ENCODE data around the gene TMEM253.

The TMEM253 gene

GRCh38 chr14:21072031-21072473, 28.8 kb upstream of the TMEM253 start:
- H3K9me3 ChIP-seq (ENCODE audit: control insufficient read depth, insufficient read depth, low read depth, low read length) = no peaks in the 10 kb centered on the region
- H3K27me3 ChIP-seq (ENCODE audit: control insufficient read depth, insufficient read depth, low read length) = peaks cover 18% of the 10 kb centered on the region
- H3K4me3 ChIP-seq (ENCODE audit: low read depth, low read length) = peak overlapping the region; percentile 82
- peak overlapping the region; percentile 89 for H3K9ac ChIP-seq (ENCODE audit: low read length)
- H3K36me3 ChIP-seq (ENCODE audit: control insufficient read depth, insufficient read depth, low read length) = peaks cover 41% of the 10 kb centered on the region
- peak overlapping the region; percentile 75; the same call in 1 of the 2 replicates for H3K27ac ChIP-seq (ENCODE audit: low read depth, low read length)
- H3K4me1 ChIP-seq (ENCODE audit: control insufficient read depth, insufficient read depth, low read length) = peaks cover 9% of the 10 kb centered on the region

DNA sequence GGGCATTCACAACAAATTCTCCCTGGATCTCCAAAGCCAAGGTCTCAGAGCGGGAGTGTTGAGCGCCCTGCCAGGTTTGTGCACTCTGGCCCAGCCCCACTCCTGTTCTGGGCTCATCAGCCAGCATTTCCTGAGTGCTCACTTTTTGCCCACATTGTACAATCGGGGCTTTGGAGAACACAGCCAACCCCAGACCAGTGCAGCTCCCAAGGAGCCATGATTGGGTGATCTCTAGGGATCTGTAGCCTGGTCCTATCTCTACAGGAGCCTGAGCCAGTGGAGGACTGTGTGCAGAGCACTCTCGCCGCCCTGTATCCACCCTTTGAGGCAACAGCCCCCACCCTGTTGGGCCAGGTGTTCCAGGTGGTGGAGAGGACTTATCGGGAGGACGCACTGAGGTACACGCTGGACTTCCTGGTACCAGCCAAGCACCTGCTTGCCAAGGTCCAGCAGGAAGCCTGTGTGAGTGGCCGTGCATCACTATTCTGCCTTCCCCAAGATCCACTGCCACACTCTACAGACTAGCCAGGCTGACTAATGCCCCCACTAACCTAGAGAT, 28.0 kb upstream of the TMEM253 start:
- H3K27ac ChIP-seq (ENCODE audit: low read depth, low read length) = no peak overlapping the region
- H3K4me3 ChIP-seq (ENCODE audit: low read depth, low read length) = no peak overlapping the region
- H3K9me3 ChIP-seq (ENCODE audit: control insufficient read depth, insufficient read depth, low read depth, low read length) = no peaks in the 10 kb centered on the region
- H3K9ac ChIP-seq (ENCODE audit: low read length) = no peak overlapping the region
- H3K27me3 ChIP-seq (ENCODE audit: control insufficient read depth, insufficient read depth, low read length) = peaks cover 11% of the 10 kb centered on the region; the same call in 1 of the 2 replicates
- peaks cover 9% of the 10 kb centered on the region for H3K4me1 ChIP-seq (ENCODE audit: control insufficient read depth, insufficient read depth, low read length)
- peaks cover 49% of the 10 kb centered on the region for H3K36me3 ChIP-seq (ENCODE audit: control insufficient read depth, insufficient read depth, low read length)

DNA sequence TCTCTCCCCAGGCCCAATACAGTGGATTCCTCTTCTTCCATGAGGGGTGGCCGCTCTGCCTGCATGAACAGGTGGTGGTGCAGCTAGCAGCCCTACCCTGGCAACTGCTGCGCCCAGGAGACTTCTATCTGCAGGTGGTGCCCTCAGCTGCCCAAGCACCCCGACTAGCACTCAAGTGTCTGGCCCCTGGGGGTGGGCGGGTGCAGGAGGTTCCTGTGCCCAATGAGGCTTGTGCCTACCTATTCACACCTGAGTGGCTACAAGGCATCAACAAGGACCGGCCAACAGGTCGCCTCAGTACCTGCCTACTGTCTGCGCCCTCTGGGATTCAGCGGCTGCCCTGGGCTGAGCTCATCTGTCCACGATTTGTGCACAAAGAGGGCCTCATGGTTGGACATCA, 26.9 kb upstream of the TMEM253 start:
- Histone ChIP-seq H3K4me3 (ENCODE audit: low read depth, low read length) (no peak overlapping the region), H3K9ac (ENCODE audit: low read length) (no peak overlapping the region), H3K27ac (ENCODE audit: low read depth, low read length) (no peak overlapping the region), H3K9me3 (ENCODE audit: control insufficient read depth, insufficient read depth, low read depth, low read length) (no peaks in the 10 kb centered on the region), H3K4me1 (ENCODE audit: control insufficient read depth, insufficient read depth, low read length) (peaks cover 9% of the 10 kb centered on the region), H3K36me3 (ENCODE audit: control insufficient read depth, insufficient read depth, low read length) (peaks cover 60% of the 10 kb centered on the region), H3K27me3 (ENCODE audit: control insufficient read depth, insufficient read depth, low read length) (peaks cover 3% of the 10 kb centered on the region; the same call in 1 of the 2 replicates)

DNA sequence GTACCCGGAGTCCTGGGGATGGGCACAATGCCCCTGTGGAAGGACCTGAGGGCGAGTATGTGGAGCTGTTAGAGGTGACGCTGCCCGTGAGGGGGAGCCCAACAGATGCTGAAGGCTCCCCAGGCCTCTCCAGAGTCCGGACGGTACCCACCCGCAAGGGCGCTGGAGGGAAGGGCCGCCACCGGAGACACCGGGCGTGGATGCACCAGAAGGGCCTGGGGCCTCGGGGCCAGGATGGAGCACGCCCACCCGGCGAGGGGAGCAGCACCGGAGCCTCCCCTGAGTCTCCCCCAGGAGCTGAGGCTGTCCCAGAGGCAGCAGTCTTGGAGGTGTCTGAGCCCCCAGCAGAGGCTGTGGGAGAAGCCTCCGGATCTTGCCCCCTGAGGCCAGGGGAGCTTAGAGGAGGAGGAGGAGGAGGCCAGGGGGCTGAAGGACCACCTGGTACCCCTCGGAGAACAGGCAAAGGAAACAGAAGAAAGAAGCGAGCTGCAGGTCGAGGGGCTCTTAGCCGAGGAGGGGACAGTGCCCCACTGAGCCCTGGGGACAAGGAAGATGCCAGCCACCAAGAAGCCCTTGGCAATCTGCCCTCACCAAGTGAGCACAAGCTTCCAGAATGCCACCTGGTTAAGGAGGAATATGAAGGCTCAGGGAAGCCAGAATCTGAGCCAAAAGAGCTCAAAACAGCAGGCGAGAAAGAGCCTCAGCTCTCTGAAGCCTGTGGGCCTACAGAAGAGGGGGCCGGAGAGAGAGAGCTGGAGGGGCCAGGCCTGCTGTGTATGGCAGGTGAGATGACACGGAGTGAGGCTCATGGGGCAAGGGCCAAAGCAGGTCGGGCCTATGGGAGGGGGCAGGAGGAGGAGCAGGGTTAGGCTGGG, 26.2 kb upstream of the TMEM253 start:
- H3K9me3 ChIP-seq (ENCODE audit: control insufficient read depth, insufficient read depth, low read depth, low read length) = no peaks in the 10 kb centered on the region

DNA sequence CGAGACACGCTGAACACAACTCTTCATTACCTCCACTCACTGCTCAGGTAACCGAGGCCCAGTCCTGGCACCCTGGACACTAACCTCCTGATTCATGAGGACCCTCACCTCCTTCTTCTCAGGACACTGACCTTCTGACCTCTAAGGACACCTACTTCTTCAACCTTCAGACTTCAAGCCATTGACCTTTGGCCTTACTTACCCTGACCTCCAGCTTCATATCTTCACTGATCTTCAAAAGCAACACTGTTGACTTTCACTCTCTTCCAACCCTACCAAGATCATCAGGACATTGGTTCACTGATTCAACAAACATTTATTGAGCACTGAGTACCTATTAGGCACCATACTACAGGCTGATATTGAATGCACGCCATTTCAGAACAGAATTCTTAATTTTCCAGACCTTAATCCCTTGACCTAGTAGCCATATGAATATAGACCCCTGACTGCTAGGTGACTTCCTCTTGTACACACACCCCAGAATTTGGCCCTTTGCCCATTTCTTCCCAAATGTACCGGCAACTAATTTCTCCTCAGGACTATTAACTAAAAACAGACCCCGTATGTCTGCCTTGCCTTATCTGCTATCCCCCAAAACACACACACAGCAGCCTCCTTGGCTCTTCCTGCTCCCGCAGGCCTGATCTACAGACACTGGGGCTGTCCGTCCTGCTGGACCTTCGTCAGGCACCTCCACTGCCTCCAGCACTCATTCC, 25.0 kb upstream of the TMEM253 start:
- H3K4me3 ChIP-seq (ENCODE audit: low read depth, low read length) = no peak overlapping the region
- H3K27ac ChIP-seq (ENCODE audit: low read depth, low read length) = no peak overlapping the region
- H3K27me3 ChIP-seq (ENCODE audit: control insufficient read depth, insufficient read depth, low read length) = no peaks in the 10 kb centered on the region
- H3K36me3 ChIP-seq (ENCODE audit: control insufficient read depth, insufficient read depth, low read length) = peaks cover 79% of the 10 kb centered on the region
- peaks cover 9% of the 10 kb centered on the region for H3K4me1 ChIP-seq (ENCODE audit: control insufficient read depth, insufficient read depth, low read length)
- H3K9ac ChIP-seq (ENCODE audit: low read length) = no peak overlapping the region
- no peaks in the 10 kb centered on the region for H3K9me3 ChIP-seq (ENCODE audit: control insufficient read depth, insufficient read depth, low read depth, low read length)

More for the DNA sequence above, 26.2 kb upstream of the TMEM253 start:
- no peak overlapping the region for H3K9ac ChIP-seq (ENCODE audit: low read length)
- peaks cover 9% of the 10 kb centered on the region for H3K4me1 ChIP-seq (ENCODE audit: control insufficient read depth, insufficient read depth, low read length)
- H3K27me3 ChIP-seq (ENCODE audit: control insufficient read depth, insufficient read depth, low read length) = no peaks in the 10 kb centered on the region
- no peak overlapping the region for H3K4me3 ChIP-seq (ENCODE audit: low read depth, low read length)
- no peak overlapping the region for H3K27ac ChIP-seq (ENCODE audit: low read depth, low read length)
- peaks cover 67% of the 10 kb centered on the region for H3K36me3 ChIP-seq (ENCODE audit: control insufficient read depth, insufficient read depth, low read length)

GRCh38 chr14:21077672-21078071, 23.2 kb upstream of the TMEM253 start:
- no peak overlapping the region for H3K4me3 ChIP-seq (ENCODE audit: low read depth, low read length)
- no peaks in the 10 kb centered on the region for H3K27me3 ChIP-seq (ENCODE audit: control insufficient read depth, insufficient read depth, low read length)
- no peak overlapping the region for H3K27ac ChIP-seq (ENCODE audit: low read depth, low read length)
- no peaks in the 10 kb centered on the region; the same call in 1 of the 2 replicates for H3K4me1 ChIP-seq (ENCODE audit: control insufficient read depth, insufficient read depth, low read length)
- peaks cover 97% of the 10 kb centered on the region for H3K36me3 ChIP-seq (ENCODE audit: control insufficient read depth, insufficient read depth, low read length)
- no peaks in the 10 kb centered on the region for H3K9me3 ChIP-seq (ENCODE audit: control insufficient read depth, insufficient read depth, low read depth, low read length)
- H3K9ac ChIP-seq (ENCODE audit: low read length) = no peak overlapping the region

- Histone ChIP-seq H3K27me3 (ENCODE audit: control insufficient read depth, insufficient read depth, low read length) (no peaks in the 10 kb centered on the region), H3K36me3 (ENCODE audit: control insufficient read depth, insufficient read depth, low read length) (peaks cover 96% of the 10 kb centered on the region)
These were observed 22.6 kb upstream of the TMEM253 start for GRCh38 chr14:21078287-21078686.

GRCh38 chr14:21078726-21079125, 22.1 kb upstream of the TMEM253 start:
- Histone ChIP-seq H3K36me3 (ENCODE audit: control insufficient read depth, insufficient read depth, low read length) (peaks cover 93% of the 10 kb centered on the region), H3K4me3 (ENCODE audit: low read depth, low read length) (no peak overlapping the region), H3K4me1 (ENCODE audit: control insufficient read depth, insufficient read depth, low read length) (no peaks in the 10 kb centered on the region), H3K9ac (ENCODE audit: low read length) (no peak overlapping the region), H3K27ac (ENCODE audit: low read depth, low read length) (no peak overlapping the region), H3K9me3 (ENCODE audit: control insufficient read depth, insufficient read depth, low read depth, low read length) (no peaks in the 10 kb centered on the region), H3K27me3 (ENCODE audit: control insufficient read depth, insufficient read depth, low read length) (no peaks in the 10 kb centered on the region)

More at GRCh38 chr14:21078287-21078686, 22.6 kb upstream of the TMEM253 start:
- Histone ChIP-seq H3K9ac (ENCODE audit: low read length) (no peak overlapping the region), H3K9me3 (ENCODE audit: control insufficient read depth, insufficient read depth, low read depth, low read length) (no peaks in the 10 kb centered on the region), H3K4me1 (ENCODE audit: control insufficient read depth, insufficient read depth, low read length) (no peaks in the 10 kb centered on the region), H3K27ac (ENCODE audit: low read depth, low read length) (no peak overlapping the region), H3K4me3 (ENCODE audit: low read depth, low read length) (no peak overlapping the region)

GRCh38 chr14:21081521-21082142, 19.2 kb upstream of the TMEM253 start:
- Histone ChIP-seq H3K9ac (ENCODE audit: low read length) (no peak overlapping the region), H3K27me3 (ENCODE audit: control insufficient read depth, insufficient read depth, low read length) (no peaks in the 10 kb centered on the region), H3K36me3 (ENCODE audit: control insufficient read depth, insufficient read depth, low read length) (peaks cover 92% of the 10 kb centered on the region), H3K9me3 (ENCODE audit: control insufficient read depth, insufficient read depth, low read depth, low read length) (no peaks in the 10 kb centered on the region), H3K4me3 (ENCODE audit: low read depth, low read length) (no peak overlapping the region), H3K27ac (ENCODE audit: low read depth, low read length) (no peak overlapping the region), H3K4me1 (ENCODE audit: control insufficient read depth, insufficient read depth, low read length) (no peaks in the 10 kb centered on the region)

GRCh38 chr14:21083565-21084325, 17.1 kb upstream of the TMEM253 start:
- no peaks in the 10 kb centered on the region for H3K9me3 ChIP-seq (ENCODE audit: control insufficient read depth, insufficient read depth, low read depth, low read length)
- H3K27ac ChIP-seq (ENCODE audit: low read depth, low read length) = no peak overlapping the region
- H3K4me1 ChIP-seq (ENCODE audit: control insufficient read depth, insufficient read depth, low read length) = no peaks in the 10 kb centered on the region
- no peak overlapping the region for H3K4me3 ChIP-seq (ENCODE audit: low read depth, low read length)
- H3K9ac ChIP-seq (ENCODE audit: low read length) = no peak overlapping the region
- no peaks in the 10 kb centered on the region for H3K27me3 ChIP-seq (ENCODE audit: control insufficient read depth, insufficient read depth, low read length)
- H3K36me3 ChIP-seq (ENCODE audit: control insufficient read depth, insufficient read depth, low read length) = peaks cover 83% of the 10 kb centered on the region

Measured in HUES6 (cell line).